Liver (tissue), 9 donors: ENCODE results near the gene TAF8. TPM values are rescaled to one million over a fixed set of nuclear protein-coding genes. Genes with fewer than 3 reads are reported as not detected.

Source experiments
- DNase-seq: peaks from one replicate; pipeline ENCODE4 v3.0.0-alpha.2; 2017; ENCODE audit warnings: low spot score
- H3K27ac ChIP-seq, 2 donors: one replicate each; pipeline ENCODE4 v1.7.0; 2013; ENCODE audit warnings: inconsistent platforms in 2 of 2, low read length in 2 of 2, control low read depth in 1 of 2, low read depth in 1 of 2, mild to moderate bottlenecking in 1 of 2
- H3K27me3 ChIP-seq, 4 donors: one replicate each; pipeline versions ENCODE4 v1.6.1 to v1.7.0; 2013; ENCODE audit warnings: low read length in 3 of 4, inconsistent platforms in 1 of 4, mild to moderate bottlenecking in 1 of 4, moderate library complexity in 1 of 4; ENCODE audit not compliant: control insufficient read depth in 4 of 4, insufficient read depth in 4 of 4
- H3K36me3 ChIP-seq, 4 donors: one replicate each; pipeline versions ENCODE4 v1.6.1 to v1.7.0; 2013; ENCODE audit warnings: low read length in 3 of 4, mild to moderate bottlenecking in 3 of 4, low read depth in 1 of 4, moderate library complexity in 1 of 4; ENCODE audit not compliant: control insufficient read depth in 4 of 4, insufficient read depth in 3 of 4
- H3K4me1 ChIP-seq, 4 donors: one replicate each; pipeline versions ENCODE4 v1.6.1 to v1.7.0; 2013; ENCODE audit warnings: low read length in 3 of 4, mild to moderate bottlenecking in 3 of 4, moderate library complexity in 1 of 4; ENCODE audit not compliant: control insufficient read depth in 4 of 4, insufficient read depth in 4 of 4
- H3K4me3 ChIP-seq, 3 donors: one replicate each; pipeline versions ENCODE4 v1.6.1 to v1.7.0; 2013; ENCODE audit warnings: low read length in 3 of 3, control low read depth in 1 of 3, low read depth in 1 of 3, mild to moderate bottlenecking in 1 of 3
- H3K9ac ChIP-seq, 2 donors: one replicate each; pipeline ENCODE4 v1.7.0; 2013; ENCODE audit warnings: low read length in 2 of 2, mild to moderate bottlenecking in 2 of 2, moderate library complexity in 2 of 2, control low read depth in 1 of 2, low read depth in 1 of 2
- H3K9me3 ChIP-seq, 4 donors: one replicate each; pipeline versions ENCODE4 v1.6.1 to v1.7.0; 2013; ENCODE audit warnings: low read length in 3 of 4; ENCODE audit not compliant: control insufficient read depth in 4 of 4
- CTCF ChIP-seq: fragments of 150-350 bp; IDR thresholded peaks from 2 replicates; pipeline ENCODE4 v1.5.1; 2017; ENCODE audit warnings: improper control_type of control experiment, low read depth, low read length; ENCODE audit not compliant: missing input control
- EGR1 ChIP-seq, 2 donors: IDR thresholded peaks; 2 replicates each; pipeline ENCODE4 v1.6.1; 2016 to 2018; ENCODE audit warnings: antibody characterized with exemption in 2 of 2, low read depth in 2 of 2
- FOXA1 ChIP-seq: IDR thresholded peaks from 2 replicates; pipeline ENCODE4 v1.6.1; 2016; ENCODE audit warnings: antibody characterized with exemption
- FOXA2 ChIP-seq: IDR thresholded peaks from 2 replicates; pipeline ENCODE4 v1.6.1; 2016; ENCODE audit warnings: antibody characterized with exemption
- HNF4A ChIP-seq, 2 donors: conservative IDR thresholded peaks; 2 replicates each; pipeline ENCODE4 v1.6.1; 2016; ENCODE audit warnings: antibody characterized with exemption in 2 of 2, mild to moderate bottlenecking in 2 of 2
- HNF4G ChIP-seq: IDR thresholded peaks from 2 replicates; pipeline ENCODE4 v1.6.1; 2016; ENCODE audit warnings: antibody characterized with exemption
- JUND ChIP-seq, 2 donors: IDR thresholded peaks; 2 replicates each; pipeline ENCODE4 v1.6.1; 2016; ENCODE audit warnings: antibody characterized with exemption in 2 of 2
- MAX ChIP-seq: IDR thresholded peaks from 2 replicates; pipeline ENCODE4 v1.6.1; 2016; ENCODE audit warnings: antibody characterized with exemption
- NR2F2 ChIP-seq: IDR thresholded peaks from 2 replicates; pipeline ENCODE4 v1.6.1; 2016; ENCODE audit warnings: antibody characterized with exemption
- RAD21 ChIP-seq, 2 donors: IDR thresholded peaks; 2 replicates each; pipeline ENCODE4 v1.6.1; 2016; ENCODE audit warnings: antibody characterized with exemption in 2 of 2, mild to moderate bottlenecking in 2 of 2
- RXRA ChIP-seq, 2 donors: IDR thresholded peaks; 2 replicates each; pipeline ENCODE4 v1.6.1; 2017 to 2018; ENCODE audit warnings: antibody characterized with exemption in 2 of 2, mild to moderate bottlenecking in 1 of 2
- SP1 ChIP-seq: IDR thresholded peaks from 2 replicates; pipeline ENCODE4 v1.6.1; 2018; ENCODE audit warnings: antibody characterized with exemption, mild to moderate bottlenecking
- TAF1 ChIP-seq: conservative IDR thresholded peaks from 2 replicates; pipeline ENCODE4 v1.6.1; 2016; ENCODE audit warnings: antibody characterized with exemption, mild to moderate bottlenecking
- YY1 ChIP-seq: IDR thresholded peaks from 2 replicates; pipeline ENCODE4 v1.6.1; 2016; ENCODE audit warnings: antibody characterized with exemption, mild to moderate bottlenecking
- WGBS: extraction: QIAGEN DNeasy Blood & Tissue Kit; methylation state at CpG from one replicate; pipeline ENCODE4 v1.1.7; 2013; 5-methylcytosine and 5-hydroxymethylcytosine counted together
- polyA plus RNA-seq, 2 donors: library from polyadenylated mRNA; stranded (reverse) in 1 of 2; unstranded in 1 of 2; fragments of 200-250 nt in 1 of 2; fragments of >200 nt in 1 of 2; fragmentation: Nextera tagmentation in 1 of 2; extraction: Ambion mirVana in 1 of 2; gene quantifications; one replicate each; pipeline versions ENCODE4 v1.2.1 to v1.2.3, GENCODE V29; 2013 to 2015
- total RNA-seq, 2 donors: library from RNA; depleted of rRNA; stranded (reverse); fragments of >200 nt; gene quantifications; one replicate each; pipeline ENCODE4 v1.2.3, GENCODE V29; 2014
- TF ChIP-seq, protein P1 (sequence below): IDR thresholded peaks from 2 replicates; pipeline ENCODE4 v1.6.1; 2016; ENCODE audit warnings: antibody characterized with exemption, mild to moderate bottlenecking
- TF ChIP-seq, protein P2 (sequence below): IDR thresholded peaks from 2 replicates; pipeline ENCODE4 v1.6.1; 2016; ENCODE audit warnings: antibody characterized with exemption
- TF ChIP-seq, protein P3 (sequence below): IDR thresholded peaks from 2 replicates; pipeline ENCODE4 v1.6.1; 2016; ENCODE audit warnings: antibody characterized with exemption
- donor health status: healthy.
- donor health status: healthy.
- donor health status: healthy.
- donor health status: healthy.
- donor health status: healthy.

The TAF8 gene
- total and polyA plus RNA-seq, 4 donors: 3.9 to 11.3 (median 7.4) TPM

DNA sequence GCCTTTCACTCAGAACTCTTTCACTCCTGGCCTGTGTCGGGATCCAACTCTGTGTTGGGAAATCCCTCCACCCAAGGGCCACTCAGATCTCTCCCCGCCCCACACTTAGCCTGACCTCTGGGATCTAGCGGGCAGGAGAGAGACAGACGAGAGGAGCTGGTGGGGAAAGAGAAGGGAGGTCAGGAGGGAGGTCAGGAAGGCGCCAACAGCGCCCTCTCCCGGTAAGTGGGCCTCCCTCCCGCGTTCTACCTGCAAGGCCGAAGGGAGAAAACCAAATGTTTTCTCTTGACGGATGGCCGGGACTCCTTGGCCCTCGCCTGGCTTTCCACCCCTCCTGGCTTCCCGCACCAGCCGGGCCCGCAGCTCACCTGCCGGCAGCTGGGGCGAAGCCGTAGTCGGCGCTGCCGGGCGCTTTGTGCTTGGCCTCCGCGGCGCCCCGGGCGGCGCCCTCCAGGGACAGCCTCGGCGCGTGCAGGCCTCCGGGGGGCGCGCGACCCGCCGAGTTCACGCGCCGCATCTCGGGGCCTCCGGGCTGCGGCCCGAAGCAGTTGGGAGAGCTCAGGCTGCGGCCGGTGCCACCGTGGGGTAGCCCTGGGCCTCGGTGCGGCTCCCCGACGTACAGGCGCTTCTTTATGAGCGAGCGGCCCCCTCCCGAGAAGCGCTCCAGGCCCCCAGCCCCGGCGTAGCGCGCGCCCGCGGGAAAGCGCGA, 53.9 kb downstream of the TAF8 start:
- Histone ChIP-seq H3K9ac (no peak overlapping the region), H3K36me3 (no peaks in the 10 kb centered on the region)

More for the DNA sequence above, 53.9 kb downstream of the TAF8 start:
- TF ChIP-seq RAD21 (IDR thresholded peaks at IDR 0.05) (peak in 1 of 2 donors; percentile 68), NR2F2 (peak; percentile 91), YY1 (no peak), HNF4G (no peak), FOXA2 (no peak), HNF4A (conservative IDR thresholded peaks at IDR 0.05) (peak in 1 of 2 donors; percentile 52), EGR1 (IDR thresholded peaks at IDR 0.05; ENCODE audit: low read depth in 2 of 2) (no peak), SP1 (peak; percentile 54), TAF1 (no peak), JUND (IDR thresholded peaks at IDR 0.05) (no peak), CTCF (peak; percentile 59), RXRA (IDR thresholded peaks at IDR 0.05) (peak in 1 of 2 donors; percentile 75), MAX (no peak), FOXA1 (no peak)
- TF ChIP-seq, protein P1, sequence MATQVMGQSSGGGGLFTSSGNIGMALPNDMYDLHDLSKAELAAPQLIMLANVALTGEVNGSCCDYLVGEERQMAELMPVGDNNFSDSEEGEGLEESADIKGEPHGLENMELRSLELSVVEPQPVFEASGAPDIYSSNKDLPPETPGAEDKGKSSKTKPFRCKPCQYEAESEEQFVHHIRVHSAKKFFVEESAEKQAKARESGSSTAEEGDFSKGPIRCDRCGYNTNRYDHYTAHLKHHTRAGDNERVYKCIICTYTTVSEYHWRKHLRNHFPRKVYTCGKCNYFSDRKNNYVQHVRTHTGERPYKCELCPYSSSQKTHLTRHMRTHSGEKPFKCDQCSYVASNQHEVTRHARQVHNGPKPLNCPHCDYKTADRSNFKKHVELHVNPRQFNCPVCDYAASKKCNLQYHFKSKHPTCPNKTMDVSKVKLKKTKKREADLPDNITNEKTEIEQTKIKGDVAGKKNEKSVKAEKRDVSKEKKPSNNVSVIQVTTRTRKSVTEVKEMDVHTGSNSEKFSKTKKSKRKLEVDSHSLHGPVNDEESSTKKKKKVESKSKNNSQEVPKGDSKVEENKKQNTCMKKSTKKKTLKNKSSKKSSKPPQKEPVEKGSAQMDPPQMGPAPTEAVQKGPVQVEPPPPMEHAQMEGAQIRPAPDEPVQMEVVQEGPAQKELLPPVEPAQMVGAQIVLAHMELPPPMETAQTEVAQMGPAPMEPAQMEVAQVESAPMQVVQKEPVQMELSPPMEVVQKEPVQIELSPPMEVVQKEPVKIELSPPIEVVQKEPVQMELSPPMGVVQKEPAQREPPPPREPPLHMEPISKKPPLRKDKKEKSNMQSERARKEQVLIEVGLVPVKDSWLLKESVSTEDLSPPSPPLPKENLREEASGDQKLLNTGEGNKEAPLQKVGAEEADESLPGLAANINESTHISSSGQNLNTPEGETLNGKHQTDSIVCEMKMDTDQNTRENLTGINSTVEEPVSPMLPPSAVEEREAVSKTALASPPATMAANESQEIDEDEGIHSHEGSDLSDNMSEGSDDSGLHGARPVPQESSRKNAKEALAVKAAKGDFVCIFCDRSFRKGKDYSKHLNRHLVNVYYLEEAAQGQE: no peak
- TF ChIP-seq, protein P2, sequence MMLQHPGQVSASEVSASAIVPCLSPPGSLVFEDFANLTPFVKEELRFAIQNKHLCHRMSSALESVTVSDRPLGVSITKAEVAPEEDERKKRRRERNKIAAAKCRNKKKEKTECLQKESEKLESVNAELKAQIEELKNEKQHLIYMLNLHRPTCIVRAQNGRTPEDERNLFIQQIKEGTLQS: no peak
- TF ChIP-seq, protein P3, sequence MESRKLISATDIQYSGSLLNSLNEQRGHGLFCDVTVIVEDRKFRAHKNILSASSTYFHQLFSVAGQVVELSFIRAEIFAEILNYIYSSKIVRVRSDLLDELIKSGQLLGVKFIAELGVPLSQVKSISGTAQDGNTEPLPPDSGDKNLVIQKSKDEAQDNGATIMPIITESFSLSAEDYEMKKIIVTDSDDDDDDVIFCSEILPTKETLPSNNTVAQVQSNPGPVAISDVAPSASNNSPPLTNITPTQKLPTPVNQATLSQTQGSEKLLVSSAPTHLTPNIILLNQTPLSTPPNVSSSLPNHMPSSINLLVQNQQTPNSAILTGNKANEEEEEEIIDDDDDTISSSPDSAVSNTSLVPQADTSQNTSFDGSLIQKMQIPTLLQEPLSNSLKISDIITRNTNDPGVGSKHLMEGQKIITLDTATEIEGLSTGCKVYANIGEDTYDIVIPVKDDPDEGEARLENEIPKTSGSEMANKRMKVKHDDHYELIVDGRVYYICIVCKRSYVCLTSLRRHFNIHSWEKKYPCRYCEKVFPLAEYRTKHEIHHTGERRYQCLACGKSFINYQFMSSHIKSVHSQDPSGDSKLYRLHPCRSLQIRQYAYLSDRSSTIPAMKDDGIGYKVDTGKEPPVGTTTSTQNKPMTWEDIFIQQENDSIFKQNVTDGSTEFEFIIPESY: no peak
- H3K9me3 ChIP-seq: no peaks in the 10 kb centered on the region
- 14% methylated on average over 66 of the region's 66 CpGs for WGBS
- H3K4me3 ChIP-seq: peak overlapping the region in 2 of 3 donors; percentile 27 to 46
- peaks cover 0 to 5% (median 2%) of the 10 kb centered on the region in 4 donors for H3K4me1 ChIP-seq
- no peak overlapping the region for H3K27ac ChIP-seq
- peak; percentile 77 for DNase-seq
- H3K27me3 ChIP-seq: no peaks in the 10 kb centered on the region
